ENCODE results near the gene FNDC3B.

DNA sequence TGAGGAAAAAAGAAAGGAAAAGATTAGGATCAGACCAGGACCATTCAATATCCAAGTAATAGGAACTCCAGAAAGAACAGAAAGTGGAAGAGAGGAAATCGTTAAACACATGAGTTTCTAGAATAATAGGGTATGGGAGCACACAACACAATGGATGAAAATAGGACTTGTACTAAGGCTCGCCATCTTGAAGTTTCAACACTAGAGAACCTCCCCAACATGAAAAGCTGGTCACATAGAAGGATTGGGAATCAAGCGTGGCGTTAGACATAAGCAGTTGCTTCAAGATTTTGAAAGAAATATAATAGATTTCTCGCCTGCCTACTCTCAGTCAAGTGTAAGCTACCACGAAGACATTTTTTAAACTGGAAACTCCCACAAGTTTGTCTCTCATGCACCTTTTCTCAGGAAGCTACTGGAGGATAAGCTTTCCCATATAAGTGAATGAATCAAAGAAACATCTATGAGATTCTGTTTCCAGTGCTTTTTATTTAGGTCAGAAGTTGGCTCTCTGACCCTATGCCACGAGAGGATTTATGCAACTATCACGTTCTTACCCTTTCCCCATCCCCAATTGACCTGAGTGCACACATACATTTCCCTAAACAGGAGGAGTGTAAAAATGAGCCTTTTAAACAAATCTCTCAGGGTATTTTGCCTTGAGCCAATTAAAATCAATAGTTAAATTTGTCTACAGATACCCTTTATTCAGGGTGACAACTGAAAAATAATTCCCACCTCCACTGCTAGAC, 363.7 kb downstream of the FNDC3B start:
- TF ChIP-seq, protein P1, sequence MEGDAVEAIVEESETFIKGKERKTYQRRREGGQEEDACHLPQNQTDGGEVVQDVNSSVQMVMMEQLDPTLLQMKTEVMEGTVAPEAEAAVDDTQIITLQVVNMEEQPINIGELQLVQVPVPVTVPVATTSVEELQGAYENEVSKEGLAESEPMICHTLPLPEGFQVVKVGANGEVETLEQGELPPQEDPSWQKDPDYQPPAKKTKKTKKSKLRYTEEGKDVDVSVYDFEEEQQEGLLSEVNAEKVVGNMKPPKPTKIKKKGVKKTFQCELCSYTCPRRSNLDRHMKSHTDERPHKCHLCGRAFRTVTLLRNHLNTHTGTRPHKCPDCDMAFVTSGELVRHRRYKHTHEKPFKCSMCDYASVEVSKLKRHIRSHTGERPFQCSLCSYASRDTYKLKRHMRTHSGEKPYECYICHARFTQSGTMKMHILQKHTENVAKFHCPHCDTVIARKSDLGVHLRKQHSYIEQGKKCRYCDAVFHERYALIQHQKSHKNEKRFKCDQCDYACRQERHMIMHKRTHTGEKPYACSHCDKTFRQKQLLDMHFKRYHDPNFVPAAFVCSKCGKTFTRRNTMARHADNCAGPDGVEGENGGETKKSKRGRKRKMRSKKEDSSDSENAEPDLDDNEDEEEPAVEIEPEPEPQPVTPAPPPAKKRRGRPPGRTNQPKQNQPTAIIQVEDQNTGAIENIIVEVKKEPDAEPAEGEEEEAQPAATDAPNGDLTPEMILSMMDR (conservative IDR thresholded peaks at IDR 0.05; ENCODE audit: low read depth, low read length), result no peak
- no peak for TF ChIP-seq EZH2 (IDR thresholded peaks at IDR 0.05; ENCODE audit: low read length, unreplicated experiment)
